HG02763 (cell line): ENCODE data around the gene KHDRBS1.
"Not testable (repeated sequence)": the region's sequence is repeated elsewhere in the genome, so short reads cannot be mapped to it uniquely, and the experiment has no call there.

Source experiments
- ATAC-seq: cut with Tn5 transposase; IDR thresholded peaks from one replicate; pipeline ENCODE4 v1.9.1; 2021; ENCODE audit warnings: mild to moderate bottlenecking, moderate library complexity; ENCODE audit not compliant: unreplicated experiment

The KHDRBS1 gene

GRCh38 chr1:32013386-32014198, at the start of gene KHDRBS1:
KHDRBS1 (plus strand) TSS chr1:32013868; CDS start chr1:32013996, 128 bp downstream.
- peak; percentile 85 for ATAC-seq

DNA sequence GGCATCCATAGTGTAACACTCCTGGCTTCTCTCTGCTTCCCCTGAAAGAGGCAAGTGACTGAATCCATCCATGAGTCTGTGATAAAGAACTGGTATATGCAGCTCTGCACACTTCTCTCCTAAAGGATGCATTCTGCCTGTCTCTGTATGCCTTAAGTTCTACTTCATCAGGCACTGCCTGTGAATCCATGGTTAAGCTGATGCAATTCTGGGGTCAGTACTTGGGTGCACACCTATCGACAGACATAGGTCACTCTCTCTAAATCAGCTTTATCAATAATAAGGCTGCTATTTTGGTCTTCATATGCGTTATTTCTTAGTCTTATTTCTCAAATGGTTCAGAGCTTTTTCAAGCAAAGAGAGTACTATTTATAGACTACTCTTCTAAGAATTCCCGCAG, 42.8 kb upstream of the KHDRBS1 start:
- ATAC-seq: no peak

GRCh38 chr1:31976401-31976800, 37.3 kb upstream of the KHDRBS1 start:
- ATAC-seq: no peak

DNA sequence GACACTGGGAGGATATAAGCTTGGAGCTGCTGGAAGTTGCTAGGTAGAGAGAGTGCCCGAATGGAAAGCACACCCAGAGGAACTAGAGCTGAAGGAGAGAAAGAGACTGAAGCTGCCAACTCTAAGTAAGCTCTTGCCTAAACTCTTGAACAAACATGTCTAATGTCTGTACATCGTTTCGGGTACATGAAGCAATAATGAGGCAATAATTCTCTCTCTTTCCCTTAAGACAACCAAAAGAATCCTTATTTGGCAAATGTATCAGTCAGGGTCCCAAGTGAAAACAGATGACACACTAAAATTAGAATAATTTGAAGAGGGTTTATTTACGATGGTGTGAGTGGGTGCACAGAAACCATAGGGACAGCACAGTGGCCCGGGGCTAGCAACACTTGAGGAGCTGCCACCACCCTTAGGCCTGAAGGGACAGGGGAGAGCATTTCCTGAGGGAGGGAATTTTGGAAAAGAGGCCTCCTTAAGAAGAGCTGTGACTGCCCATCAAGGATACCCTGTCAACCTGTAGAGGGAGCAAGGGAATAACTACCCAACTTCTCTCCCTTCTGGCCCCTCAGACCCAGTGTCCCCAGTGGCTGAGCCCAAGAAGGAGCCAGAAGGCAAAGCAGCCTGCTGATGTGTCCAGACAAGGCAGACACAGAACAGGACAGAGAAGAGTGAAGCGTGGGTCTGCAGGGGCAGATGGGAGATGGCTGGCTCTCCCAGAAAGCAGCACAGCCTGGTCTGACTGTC, 36.1 kb upstream of the KHDRBS1 start:
- no peak for ATAC-seq

DNA sequence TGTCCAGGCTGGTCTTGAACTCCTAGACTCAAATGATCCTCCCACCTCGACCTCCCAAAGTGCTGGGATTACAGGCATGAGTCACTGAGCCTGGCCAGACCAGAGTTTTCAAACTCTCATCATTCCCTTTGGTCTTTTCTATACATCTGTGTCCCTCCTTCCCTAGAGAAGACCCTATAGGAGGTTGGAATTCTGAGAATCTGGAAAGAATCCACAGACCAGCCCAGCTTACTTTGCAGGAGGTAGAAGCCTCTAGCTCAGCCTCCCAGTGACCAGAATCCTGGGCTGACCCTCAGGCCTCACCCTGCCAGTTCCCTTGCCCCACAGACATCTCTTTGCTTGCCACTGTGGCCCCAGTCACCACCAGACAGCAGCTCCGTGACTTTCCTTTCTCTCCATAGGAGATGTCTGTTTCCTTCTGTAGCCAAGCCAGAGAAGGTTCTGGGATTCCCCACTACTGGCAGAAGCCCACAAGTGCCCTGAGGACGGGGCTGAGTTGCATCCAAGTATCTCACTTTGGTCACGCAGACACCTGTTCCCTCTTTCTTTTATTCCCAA, 34.7 kb upstream of the KHDRBS1 start:
- ATAC-seq: no peak

DNA sequence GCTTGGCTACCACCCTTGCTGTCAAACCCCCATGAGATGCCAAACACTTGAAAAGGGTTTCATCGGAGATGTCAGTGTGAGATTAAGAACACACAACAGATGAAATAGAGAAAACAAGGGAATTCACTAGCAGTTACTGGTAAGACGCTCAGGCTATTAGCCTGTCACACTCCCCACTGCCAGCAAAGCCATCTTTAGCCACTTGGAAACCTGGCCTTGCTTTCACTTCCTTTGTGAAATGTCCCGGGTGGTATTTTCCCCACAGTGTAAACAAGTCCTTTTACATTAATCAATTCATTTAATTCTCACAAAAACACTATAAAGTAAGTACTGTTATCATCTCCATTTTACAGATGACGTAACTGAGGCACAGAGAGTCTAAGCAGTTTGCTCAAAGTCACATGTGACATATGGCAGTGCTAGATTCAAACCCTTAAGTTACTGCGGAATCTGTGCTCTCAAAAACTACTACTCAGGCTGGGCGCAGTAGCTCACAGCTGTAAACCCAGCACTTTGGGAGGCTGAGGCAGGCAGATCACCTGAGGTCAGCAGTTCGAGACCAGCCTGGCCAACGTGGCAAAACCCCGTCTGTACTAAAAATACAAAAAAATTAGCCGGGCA, 32.7 kb upstream of the KHDRBS1 start:
- ATAC-seq: no peak

- ATAC-seq: no peak
These were observed 32.2 kb upstream of the KHDRBS1 start for GRCh38 chr1:31981456-31981839.

- ATAC-seq: no peak
These were observed 31.7 kb upstream of the KHDRBS1 start for GRCh38 chr1:31981972-31982371.

GRCh38 chr1:31984419-31985347, 29.0 kb upstream of the KHDRBS1 start:
- no peak for ATAC-seq

GRCh38 chr1:31985430-31985829, 28.2 kb upstream of the KHDRBS1 start:
- no peak for ATAC-seq

GRCh38 chr1:31987135-31987619, 26.5 kb upstream of the KHDRBS1 start:
- no peak for ATAC-seq

- no peak for ATAC-seq
These were observed 23.7 kb upstream of the KHDRBS1 start for GRCh38 chr1:31989964-31990363.

GRCh38 chr1:31991182-31991581, 22.5 kb upstream of the KHDRBS1 start:
- ATAC-seq: no peak

GRCh38 chr1:31995263-31995662, 18.4 kb upstream of the KHDRBS1 start:
- no peak for ATAC-seq

DNA sequence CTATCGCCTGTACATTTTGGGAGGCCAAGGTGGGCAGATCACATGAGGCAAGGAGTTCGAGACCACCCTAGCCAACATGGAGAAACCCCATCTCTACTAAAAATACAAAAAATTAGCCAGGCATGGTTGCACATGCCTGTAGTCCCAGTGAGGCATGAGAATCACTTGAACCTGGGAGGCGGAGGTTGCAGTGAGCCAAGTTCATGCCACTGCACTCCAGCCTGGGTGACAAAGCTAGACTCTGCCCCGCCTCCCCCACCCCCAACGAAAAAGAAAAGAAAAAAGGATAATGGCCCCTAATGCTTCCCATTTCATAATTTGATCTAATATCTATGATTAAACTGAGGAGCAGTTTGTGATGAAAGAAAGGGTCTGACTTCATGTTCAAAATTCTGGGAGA, 17.5 kb upstream of the KHDRBS1 start:
- ATAC-seq: not testable (repeated sequence)

- no peak for ATAC-seq
These were observed 11.8 kb upstream of the KHDRBS1 start for GRCh38 chr1:32001863-32002262.

- not testable (repeated sequence) for ATAC-seq
These were observed 11.4 kb upstream of the KHDRBS1 start for GRCh38 chr1:32002285-32002684.

DNA sequence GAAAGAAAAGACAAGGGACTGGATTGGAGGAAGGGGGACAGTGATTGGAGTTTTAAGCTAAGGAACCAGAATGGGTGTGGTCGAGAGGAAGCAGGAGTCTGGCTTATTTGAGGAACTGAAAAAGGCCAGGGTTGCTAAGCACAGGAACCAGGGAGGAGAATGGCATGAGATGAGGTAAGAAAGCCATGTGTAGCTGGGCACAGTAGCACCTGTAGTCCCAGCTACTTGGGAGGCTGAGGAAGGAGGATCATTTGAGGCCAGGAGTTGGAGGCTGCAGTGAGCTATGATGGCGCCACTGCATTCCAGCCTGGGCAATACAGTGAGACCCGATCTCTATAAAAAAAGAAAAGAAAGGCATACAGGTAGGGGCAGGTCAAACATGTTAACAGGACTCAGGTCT, 8.1 kb upstream of the KHDRBS1 start:
- ATAC-seq: no peak

- no peak for ATAC-seq
These were observed 6.1 kb upstream of the KHDRBS1 start for GRCh38 chr1:32007591-32007940.

- ATAC-seq: no peak
These were observed 3.4 kb upstream of the KHDRBS1 start for GRCh38 chr1:32010246-32010645.
